ENCODE data around the gene ASIC4.

ASIC4 gene

DNA sequence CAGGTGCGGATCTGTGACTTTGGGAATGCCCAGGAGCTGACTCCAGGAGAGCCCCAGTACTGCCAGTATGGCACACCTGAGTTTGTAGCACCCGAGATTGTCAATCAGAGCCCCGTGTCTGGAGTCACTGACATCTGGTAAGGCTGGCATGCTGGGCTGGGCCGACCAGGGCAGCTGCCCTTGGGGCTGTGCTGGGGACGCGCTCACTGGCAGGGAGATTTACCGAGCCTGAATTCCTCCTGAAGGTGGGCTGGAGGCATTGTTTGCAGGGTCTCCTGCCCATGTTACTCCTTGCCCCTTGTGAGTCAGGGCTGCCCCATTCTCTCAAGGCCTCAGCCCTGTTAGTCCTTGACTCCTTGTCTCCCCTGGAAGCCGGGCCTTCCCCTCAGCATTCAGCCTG, 34.3 kb upstream of the ASIC4 start:
- no peak for FAIRE-seq
- DNase-seq (ENCODE audit: insufficient read length, low spot score): no peak

DNA sequence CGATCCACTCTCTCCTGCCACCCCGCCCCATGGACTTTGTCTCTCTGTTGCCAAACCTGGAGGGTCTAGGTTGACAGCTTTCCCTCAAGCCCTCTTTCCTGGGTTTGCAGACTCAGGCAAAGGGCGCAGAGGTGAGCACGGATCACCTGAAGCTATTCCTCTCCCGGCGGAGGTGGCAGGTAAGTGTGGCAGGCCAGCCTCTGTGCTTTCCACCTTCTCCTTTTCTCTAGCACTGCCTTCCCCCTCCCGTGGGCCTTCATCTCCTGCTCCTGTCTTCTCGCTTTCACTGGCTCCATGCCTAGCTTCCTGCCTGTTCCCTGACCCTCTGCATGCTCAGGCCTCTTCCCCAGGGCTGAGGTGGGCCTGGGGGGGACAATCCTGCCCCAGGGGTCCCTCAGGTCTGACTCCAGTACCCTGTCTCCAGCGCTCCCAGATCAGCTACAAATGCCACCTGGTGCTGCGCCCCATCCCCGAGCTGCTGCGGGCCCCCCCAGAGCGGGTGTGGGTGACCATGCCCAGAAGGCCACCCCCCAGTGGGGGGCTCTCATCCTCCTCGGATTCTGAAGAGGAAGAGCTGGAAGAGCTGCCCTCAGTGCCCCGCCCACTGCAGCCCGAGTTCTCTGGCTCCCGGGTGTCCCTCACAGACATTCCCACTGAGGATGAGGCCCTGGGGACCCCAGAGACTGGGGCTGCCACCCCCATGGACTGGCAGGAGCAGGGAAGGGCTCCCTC, 31.4 kb upstream of the ASIC4 start:
- no peak for DNase-seq (ENCODE audit: insufficient read length, low spot score)
- no peak for FAIRE-seq

DNA sequence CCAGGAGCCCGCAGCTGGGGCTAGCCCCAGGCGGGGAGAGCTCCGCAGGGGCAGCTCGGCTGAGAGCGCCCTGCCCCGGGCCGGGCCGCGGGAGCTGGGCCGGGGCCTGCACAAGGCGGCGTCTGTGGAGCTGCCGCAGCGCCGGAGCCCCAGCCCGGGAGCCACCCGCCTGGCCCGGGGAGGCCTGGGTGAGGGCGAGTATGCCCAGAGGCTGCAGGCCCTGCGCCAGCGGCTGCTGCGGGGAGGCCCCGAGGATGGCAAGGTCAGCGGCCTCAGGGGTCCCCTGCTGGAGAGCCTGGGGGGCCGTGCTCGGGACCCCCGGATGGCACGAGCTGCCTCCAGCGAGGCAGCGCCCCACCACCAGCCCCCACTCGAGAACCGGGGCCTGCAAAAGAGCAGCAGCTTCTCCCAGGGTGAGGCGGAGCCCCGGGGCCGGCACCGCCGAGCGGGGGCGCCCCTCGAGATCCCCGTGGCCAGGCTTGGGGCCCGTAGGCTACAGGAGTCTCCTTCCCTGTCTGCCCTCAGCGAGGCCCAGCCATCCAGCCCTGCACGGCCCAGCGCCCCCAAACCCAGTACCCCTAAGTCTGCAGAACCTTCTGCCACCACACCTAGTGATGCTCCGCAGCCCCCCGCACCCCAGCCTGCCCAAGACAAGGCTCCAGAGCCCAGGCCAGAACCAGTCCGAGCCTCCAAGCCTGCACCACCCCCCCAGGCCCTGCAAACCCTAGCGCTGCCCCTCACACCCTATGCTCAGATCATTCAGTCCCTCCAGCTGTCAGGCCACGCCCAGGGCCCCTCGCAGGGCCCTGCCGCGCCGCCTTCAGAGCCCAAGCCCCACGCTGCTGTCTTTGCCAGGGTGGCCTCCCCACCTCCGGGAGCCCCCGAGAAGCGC, 30.6 kb upstream of the ASIC4 start:
- FAIRE-seq (no peak), DNase-seq (ENCODE audit: insufficient read length, low spot score) (no peak)

GRCh38 chr2:219484343-219485200, 29.7 kb upstream of the ASIC4 start:
- FAIRE-seq (no peak), DNase-seq (ENCODE audit: insufficient read length, low spot score) (no peak)

DNA sequence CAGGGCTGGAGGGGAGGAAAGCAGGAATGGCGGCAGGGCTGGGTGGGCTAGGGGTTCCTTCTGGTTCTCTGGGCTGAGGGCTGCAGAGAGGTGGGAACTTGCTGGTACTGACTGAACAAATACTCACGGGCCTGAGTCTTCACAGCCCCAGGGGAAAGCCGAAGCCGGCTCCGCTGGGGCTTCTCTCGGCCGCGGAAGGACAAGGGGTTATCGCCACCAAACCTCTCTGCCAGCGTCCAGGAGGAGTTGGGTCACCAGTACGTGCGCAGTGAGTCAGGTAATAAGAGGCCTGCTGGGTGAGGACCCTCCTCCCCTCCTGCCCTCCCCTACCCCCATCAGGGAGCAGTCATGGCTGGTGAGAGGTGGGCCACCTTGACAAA, 29.1 kb upstream of the ASIC4 start:
- FAIRE-seq (no peak), DNase-seq (ENCODE audit: insufficient read length, low spot score) (no peak)

DNA sequence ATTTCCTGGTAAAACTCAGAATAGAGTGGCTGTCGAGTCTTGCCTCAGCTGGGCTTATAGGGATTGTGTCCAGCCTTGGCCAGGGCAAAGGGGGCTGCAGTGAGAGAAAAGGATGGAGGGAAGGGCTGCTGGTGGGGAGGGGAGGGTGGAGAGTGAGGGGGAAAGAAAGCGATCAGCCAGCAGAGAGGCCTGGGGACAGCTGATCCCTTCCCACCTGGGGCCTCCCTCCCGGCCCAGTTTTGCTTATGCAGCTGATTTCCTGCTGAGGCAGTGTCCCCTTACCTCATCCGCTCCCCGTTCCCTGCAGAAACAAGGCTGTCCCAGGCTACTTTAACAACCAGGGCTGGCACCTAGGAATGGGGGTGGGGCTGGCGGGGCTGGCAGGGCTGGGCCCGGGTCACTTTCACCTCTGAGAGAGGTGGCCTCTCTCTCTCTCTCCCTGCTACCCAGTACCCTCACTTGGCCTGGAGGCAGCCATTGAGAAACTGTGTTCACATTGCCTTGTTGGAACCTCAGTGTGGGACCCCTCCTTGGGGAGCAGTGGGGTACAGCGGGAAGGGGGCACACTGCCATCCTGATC, 27.8 kb upstream of the ASIC4 start:
- DNase-seq (ENCODE audit: insufficient read length, low spot score) (no peak), FAIRE-seq (no peak)

- DNase-seq (ENCODE audit: insufficient read length, low spot score): no peak
- no peak for FAIRE-seq
These were observed 26.0 kb upstream of the ASIC4 start for GRCh38 chr2:219488149-219488843.

GRCh38 chr2:219488844-219489194, 25.5 kb upstream of the ASIC4 start:
- FAIRE-seq: no peak

DNA sequence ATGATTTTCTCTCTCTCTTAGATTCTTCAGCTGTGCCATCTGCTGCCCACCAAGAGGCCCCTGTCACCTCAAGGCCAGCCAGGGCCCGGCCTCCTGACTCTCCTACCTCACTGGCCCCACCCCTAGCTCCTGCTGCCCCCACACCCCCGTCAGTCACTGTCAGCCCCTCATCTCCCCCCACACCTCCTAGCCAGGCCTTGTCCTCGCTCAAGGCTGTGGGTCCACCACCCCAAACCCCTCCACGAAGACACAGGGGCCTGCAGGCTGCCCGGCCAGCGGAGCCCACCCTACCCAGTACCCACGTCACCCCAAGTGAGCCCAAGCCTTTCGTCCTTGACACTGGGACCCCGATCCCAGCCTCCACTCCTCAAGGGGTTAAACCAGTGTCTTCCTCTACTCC, 25.0 kb upstream of the ASIC4 start:
- DNase-seq (ENCODE audit: insufficient read length, low spot score) (no peak), FAIRE-seq (no peak)

More at GRCh38 chr2:219488844-219489194, 25.5 kb upstream of the ASIC4 start:
- no peak for DNase-seq (ENCODE audit: insufficient read length, low spot score)

DNA sequence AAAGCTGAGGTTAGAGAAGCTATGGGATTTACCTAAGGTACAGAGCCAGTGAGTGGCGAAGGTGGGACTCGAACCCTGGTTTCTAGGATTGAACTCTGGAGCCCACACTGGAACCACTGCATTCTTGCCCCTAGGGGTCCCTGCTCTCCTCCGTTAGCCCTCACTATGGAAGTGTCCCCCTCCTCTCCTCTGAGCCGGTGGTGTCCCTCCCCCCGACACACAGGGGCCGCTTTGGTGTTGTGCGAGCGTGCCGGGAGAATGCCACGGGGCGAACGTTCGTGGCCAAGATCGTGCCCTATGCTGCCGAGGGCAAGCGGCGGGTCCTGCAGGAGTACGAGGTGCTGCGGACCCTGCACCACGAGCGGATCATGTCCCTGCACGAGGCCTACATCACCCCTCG, 24.1 kb upstream of the ASIC4 start:
- FAIRE-seq: no peak
- no peak for DNase-seq (ENCODE audit: insufficient read length, low spot score)

GRCh38 chr2:219490600-219491130, 23.6 kb upstream of the ASIC4 start:
- no peak for DNase-seq (ENCODE audit: insufficient read length, low spot score)
- no peak for FAIRE-seq

- FAIRE-seq: no peak
- no peak for DNase-seq (ENCODE audit: insufficient read length, low spot score)
These were observed 22.9 kb upstream of the ASIC4 start for GRCh38 chr2:219491278-219491963.

- FAIRE-seq (no peak), DNase-seq (ENCODE audit: insufficient read length, low spot score) (no peak)
These were observed 21.7 kb upstream of the ASIC4 start for GRCh38 chr2:219492575-219492974.

GRCh38 chr2:219493086-219493485, 21.2 kb upstream of the ASIC4 start:
- FAIRE-seq (no peak), DNase-seq (ENCODE audit: insufficient read length, low spot score) (no peak)

DNA sequence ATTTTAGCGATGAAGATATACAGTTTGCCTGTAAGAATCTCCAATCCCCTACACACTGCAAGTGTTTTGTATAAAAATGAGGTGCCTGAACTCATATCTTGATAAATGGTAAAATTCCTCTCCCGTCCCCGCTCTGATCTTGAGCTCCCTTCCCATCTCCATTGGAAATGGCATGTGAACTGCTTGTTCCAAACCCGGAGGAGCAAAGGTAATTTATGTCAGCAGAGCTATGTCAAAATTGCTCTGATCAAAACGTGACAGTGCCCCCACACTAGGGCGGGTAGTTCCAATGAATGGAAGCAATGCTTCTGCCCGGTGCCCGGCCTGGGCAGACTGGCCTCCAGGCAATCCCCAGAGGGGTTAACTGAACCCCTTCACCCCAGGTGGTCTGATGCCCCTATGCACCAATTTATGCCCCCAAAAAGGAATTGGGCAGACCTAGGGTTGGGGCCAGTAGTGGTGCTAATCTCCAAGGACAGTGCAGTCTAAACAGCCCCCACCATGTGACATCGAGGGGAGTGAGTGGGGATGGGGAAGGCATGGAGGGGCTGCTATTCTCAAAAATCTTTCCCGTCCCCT, 19.2 kb upstream of the ASIC4 start:
- no peak for FAIRE-seq
- no peak for DNase-seq (ENCODE audit: insufficient read length, low spot score)

- FAIRE-seq (no peak), DNase-seq (ENCODE audit: insufficient read length, low spot score) (peak; percentile 64)
These were observed 18.7 kb upstream of the ASIC4 start for GRCh38 chr2:219495531-219496122.

- DNase-seq (ENCODE audit: insufficient read length, low spot score): no peak
- FAIRE-seq: no peak
These were observed 17.9 kb upstream of the ASIC4 start for GRCh38 chr2:219496247-219496824.

- no peak for DNase-seq (ENCODE audit: insufficient read length, low spot score)
- no peak for FAIRE-seq
These were observed 17.3 kb upstream of the ASIC4 start for GRCh38 chr2:219496825-219497494.
